Gastrocnemius medialis (tissue), 4 donors: Measurements from ENCODE around the gene ANKRD62. TPM values are rescaled to one million over a fixed set of nuclear protein-coding genes. Genes with fewer than 3 reads are reported as not detected.

Experiments used
- ATAC-seq, 2 donors: fragments of 150-250 bp; one replicate each; pipeline ENCODE4 v1.9.1; 2016
- DNase-seq, 2 donors: peaks; one replicate each; pipeline ENCODE4 v3.0.0-alpha.2; 2019
- H3K27ac ChIP-seq, 4 donors: fragments of 200-600 bp; sonication (generic); 1 replicate in 1 of 4; 2 replicates in 3 of 4; pipeline ENCODE4 v1.5.1; 2016 to 2018; ENCODE audit warnings: mild to moderate bottlenecking in 2 of 4, moderate library complexity in 1 of 4
- H3K27me3 ChIP-seq, 3 donors: fragments of 200-600 bp; sonication (generic) in 2 of 3; 1 replicate in 1 of 3; 2 replicates in 2 of 3; pipeline versions ENCODE4 v1.5.1 to v1.6.0; 2016 to 2019; ENCODE audit warnings: mild to moderate bottlenecking in 1 of 3, moderate library complexity in 1 of 3
- H3K36me3 ChIP-seq, 2 donors: fragments of 200-600 bp; sonication (generic) in 1 of 2; one replicate each; pipeline ENCODE4 v1.5.1; 2017 to 2018
- H3K4me1 ChIP-seq, 2 donors: fragments of 200-600 bp; sonication (generic) in 1 of 2; one replicate each; pipeline ENCODE4 v1.5.1; 2016 to 2017; ENCODE audit warnings: mild to moderate bottlenecking in 2 of 2
- H3K4me3 ChIP-seq, 4 donors: fragments of 200-600 bp; sonication (generic) in 3 of 4; 1 replicate in 1 of 4; 2 replicates in 3 of 4; pipeline ENCODE4 v1.5.1; 2016 to 2019; ENCODE audit warnings: mild to moderate bottlenecking in 2 of 4
- H3K9me3 ChIP-seq, 3 donors: fragments of 200-600 bp; sonication (generic) in 2 of 3; 1 replicate in 1 of 3; 2 replicates in 2 of 3; pipeline ENCODE4 v1.5.1; 2016 to 2019
- CTCF ChIP-seq, 5 experiments: fragments of 450-650 bp in 3 of 5; fragments of 200-600 bp in 2 of 5; sonication (generic) in 2 of 5; IDR thresholded peaks in 4 of 5; conservative IDR thresholded peaks in 1 of 5; 1 replicate in 4 of 5; 2 replicates in 1 of 5; pipeline ENCODE4 v1.5.1; 2016 to 2019; ENCODE audit warnings: antibody characterized with exemption in 5 of 5, mild to moderate bottlenecking in 3 of 5, moderate library complexity in 3 of 5
- POLR2A ChIP-seq, 2 donors: fragments of 450-650 bp; IDR thresholded peaks; one replicate each; pipeline ENCODE4 v1.6.1; 2017; ENCODE audit warnings: antibody characterized with exemption in 2 of 2, mild to moderate bottlenecking in 2 of 2, moderate library complexity in 2 of 2
- in situ Hi-C, 4 donors: fragments of 200-750 bp; cut with MboI; loops; one replicate each; pipeline versions ENCODE4 v1.15.0 to v1.8.0; 2017; ENCODE audit warnings: low sequenced_read_pairs in 4 of 4
- intact Hi-C: fragments of 100-400 bp; cut with DNase I; formaldehyde crosslinking; loops from one replicate; pipeline ENCODE4 v1.15.1; 2023; ENCODE audit warnings: low total_unique reads
- total RNA-seq, 4 donors: library from RNA; depleted of rRNA; stranded (reverse); fragments of >200 nt; gene quantifications; one replicate each; pipeline versions ENCODE4 v1.1.0 to v1.2.3, GENCODE V29; 2016

Gene ANKRD62
- not detected for total RNA-seq

- H3K4me1 ChIP-seq = no peaks in the 10 kb centered on the region
- no peaks in the 10 kb centered on the region for H3K36me3 ChIP-seq
- H3K27me3 ChIP-seq = no peaks in the 10 kb centered on the region
- in situ Hi-C loops = loop anchor here in 1 of 4 donors (25.0 kb wide), 1 partner anchor 144 kb away; no protein-coding TSS in a partner anchor
- no peak for DNase-seq
- H3K4me3 ChIP-seq = no peak within 1 kb of the TSS
- H3K27ac ChIP-seq = no peak within 1 kb of the TSS
- no peak for ATAC-seq
- intact Hi-C loops = loop anchor here (5.0 kb wide), 1 partner anchor 144 kb away; no protein-coding TSS in a partner anchor
- TF ChIP-seq CTCF (IDR thresholded peaks at IDR 0.05 in 4 of 5, conservative IDR thresholded peaks at IDR 0.05 in 1 of 5) (no peak), POLR2A (IDR thresholded peaks at IDR 0.05) (no peak)
- H3K9me3 ChIP-seq = no peaks in the 10 kb centered on the region
These were observed at the start of gene ANKRD62 for GRCh38 chr18:12093520-12094257. ANKRD62 (plus strand) TSS chr18:12093843; CDS start chr18:12094018, 175 bp downstream.

- no peak for ATAC-seq
- no peak overlapping the region for H3K4me3 ChIP-seq
- intact Hi-C loops = no loop called here
- H3K4me1 ChIP-seq = no peaks in the 10 kb centered on the region
- H3K9me3 ChIP-seq = no peaks in the 10 kb centered on the region
- H3K27me3 ChIP-seq = peaks cover 0 to 2% (median 0%) of the 10 kb centered on the region in 3 donors
- no peak overlapping the region for H3K27ac ChIP-seq
- H3K36me3 ChIP-seq = no peaks in the 10 kb centered on the region
- TF ChIP-seq CTCF (IDR thresholded peaks at IDR 0.05 in 4 of 5, conservative IDR thresholded peaks at IDR 0.05 in 1 of 5) (no peak), POLR2A (IDR thresholded peaks at IDR 0.05) (no peak)
- in situ Hi-C loops = loop anchor here in 2 of 4 donors (5.0 to 25.0 kb wide), 3 partner anchors 110 to 307 kb away; no protein-coding TSS in a partner anchor
- DNase-seq = no peak
These were observed 49.1 kb upstream of the ANKRD62 start for GRCh38 chr18:12044591-12044990.

GRCh38 chr18:12046046-12046750 lies 47.4 kb upstream of the ANKRD62 start:
- Histone ChIP-seq H3K36me3 (no peaks in the 10 kb centered on the region), H3K9me3 (no peaks in the 10 kb centered on the region), H3K27me3 (peaks cover 0 to 2% (median 0%) of the 10 kb centered on the region in 3 donors), H3K27ac (no peak overlapping the region), H3K4me1 (no peaks in the 10 kb centered on the region), H3K4me3 (no peak overlapping the region)
- DNase-seq (no peak), ATAC-seq (no peak)
- in situ Hi-C loops = loop anchor here in 2 of 4 donors (10.0 to 25.0 kb wide), 2 partner anchors 111 to 309 kb away; no protein-coding TSS in a partner anchor
- intact Hi-C loops = no loop called here
- TF ChIP-seq CTCF (IDR thresholded peaks at IDR 0.05 in 4 of 5, conservative IDR thresholded peaks at IDR 0.05 in 1 of 5) (no peak), POLR2A (IDR thresholded peaks at IDR 0.05) (no peak)

GRCh38 chr18:12046751-12047335 lies 46.8 kb upstream of the ANKRD62 start:
- TF ChIP-seq CTCF (IDR thresholded peaks at IDR 0.05 in 4 of 5, conservative IDR thresholded peaks at IDR 0.05 in 1 of 5) = no peak
- TF ChIP-seq POLR2A (IDR thresholded peaks at IDR 0.05) = no peak
- H3K27me3 ChIP-seq = peaks cover 0 to 2% (median 0%) of the 10 kb centered on the region in 3 donors
- no peak overlapping the region for H3K4me3 ChIP-seq
- no peaks in the 10 kb centered on the region for H3K4me1 ChIP-seq
- no peak for DNase-seq
- H3K27ac ChIP-seq = no peak overlapping the region
- ATAC-seq = no peak
- H3K9me3 ChIP-seq = no peaks in the 10 kb centered on the region
- intact Hi-C loops = no loop called here
- in situ Hi-C loops = loop anchor here in 2 of 4 donors (10.0 to 25.0 kb wide), 2 partner anchors 112 to 310 kb away; no protein-coding TSS in a partner anchor
- H3K36me3 ChIP-seq = no peaks in the 10 kb centered on the region
